ENCODE data around the gene SLC35F1. TPM values are rescaled to one million over a fixed set of nuclear protein-coding genes. Genes with fewer than 3 reads are reported as not detected.

Gene SLC35F1
- total and polyA plus RNA-seq, 10 of the 15 experiments (the other 5 are each of a cell fraction or from before 2014, with no cell fraction given): 0.01 TPM; not detected in 9

DNA sequence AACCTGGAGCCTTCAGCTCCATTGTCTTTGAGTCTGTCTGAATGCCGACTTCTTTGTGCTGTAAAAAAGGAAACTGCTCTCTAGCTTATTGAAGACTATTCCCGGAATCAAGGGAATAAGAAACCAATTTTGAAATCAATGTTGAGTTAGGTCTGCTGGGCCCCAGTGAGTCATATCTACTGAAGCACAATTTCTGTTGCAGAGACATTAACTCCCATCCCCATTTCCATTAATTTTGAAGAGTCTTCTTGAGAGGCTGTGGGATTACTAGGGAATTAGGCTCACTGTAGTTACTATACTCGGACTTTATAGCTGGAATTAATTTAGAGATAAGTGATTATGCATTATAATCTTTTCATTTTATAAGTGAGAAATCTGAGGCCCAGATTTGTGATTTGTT, 116.7 kb downstream of the SLC35F1 start:
- ChIA-PET RAD21 (ENCODE audit: unreplicated experiment) (no interaction called here), SMC1A (ENCODE audit: uncharacterized antibody, unreplicated experiment) (no interaction called here), POLR2A (no interaction called here), CTCF (interaction anchor here (1.2 kb wide), 1 partner anchor 63 kb away, joined by 3 read pairs; no protein-coding TSS in a partner anchor)
- Histone ChIP-seq H3K36me3 (ENCODE audit: control insufficient read depth in 2 of 2, insufficient read depth in 2 of 2, low read length in 1 of 2) (no peaks in the 10 kb centered on the region), H3K79me2 (ENCODE audit: control insufficient read depth, insufficient read depth, low read length) (no peaks in the 10 kb centered on the region), H3K9ac (ENCODE audit: control insufficient read depth, insufficient read depth, low read length) (no peak overlapping the region), H3K27ac (ENCODE audit: control insufficient read depth, insufficient read depth) (no peak overlapping the region), H3K27me3 (replicated peaks in 1 of 2; ENCODE audit: control insufficient read depth in 2 of 2, insufficient read depth in 2 of 2, low read length in 1 of 2) (no peaks in the 10 kb centered on the region), H3K4me2 (ENCODE audit: control insufficient read depth, insufficient read depth) (no peak overlapping the region), H3K4me3 (no peak overlapping the region), H4K20me1 (ENCODE audit: control insufficient read depth, insufficient read depth) (no peaks in the 10 kb centered on the region), H3K4me1 (ENCODE audit: control insufficient read depth, insufficient read depth, low read length) (no peaks in the 10 kb centered on the region), H2AFZ (ENCODE audit: control insufficient read depth, low read depth, low read length) (no peak overlapping the region), H3K9me3 (replicated peaks; ENCODE audit: control insufficient read depth, insufficient read depth, low read length) (no peaks in the 10 kb centered on the region)
- in situ Hi-C loops (cut with MboI) (no loop called here), intact Hi-C loops (cut with micrococcal nuclease; ENCODE audit: unreplicated experiment) (no loop called here)
- FAIRE-seq (no peak), ATAC-seq (no peak), DNase-seq (ENCODE audit: low read depth, low spot score) (no peak)
- 0% methylated on average over 3 of the region's 3 CpGs for WGBS (ENCODE audit: insufficient coverage, insufficient replicate concordance, low lambda C conversion rate, missing lambda C conversion rate)
- no TSS peak for BruUV-seq (replicated peaks)
- TF ChIP-seq TARDBP (IDR thresholded peaks at IDR 0.05; ENCODE audit: borderline replicate concordance) (no peak), MTA3 (IDR thresholded peaks at IDR 0.05; ENCODE audit: borderline replicate concordance, low read length) (no peak), RAD51 (IDR thresholded peaks at IDR 0.05) (no peak), NFIC (IDR thresholded peaks at IDR 0.05; ENCODE audit: low read depth, low read length) (no peak), HDGF (IDR thresholded peaks at IDR 0.05) (no peak)
- TF ChIP-seq, protein P1, sequence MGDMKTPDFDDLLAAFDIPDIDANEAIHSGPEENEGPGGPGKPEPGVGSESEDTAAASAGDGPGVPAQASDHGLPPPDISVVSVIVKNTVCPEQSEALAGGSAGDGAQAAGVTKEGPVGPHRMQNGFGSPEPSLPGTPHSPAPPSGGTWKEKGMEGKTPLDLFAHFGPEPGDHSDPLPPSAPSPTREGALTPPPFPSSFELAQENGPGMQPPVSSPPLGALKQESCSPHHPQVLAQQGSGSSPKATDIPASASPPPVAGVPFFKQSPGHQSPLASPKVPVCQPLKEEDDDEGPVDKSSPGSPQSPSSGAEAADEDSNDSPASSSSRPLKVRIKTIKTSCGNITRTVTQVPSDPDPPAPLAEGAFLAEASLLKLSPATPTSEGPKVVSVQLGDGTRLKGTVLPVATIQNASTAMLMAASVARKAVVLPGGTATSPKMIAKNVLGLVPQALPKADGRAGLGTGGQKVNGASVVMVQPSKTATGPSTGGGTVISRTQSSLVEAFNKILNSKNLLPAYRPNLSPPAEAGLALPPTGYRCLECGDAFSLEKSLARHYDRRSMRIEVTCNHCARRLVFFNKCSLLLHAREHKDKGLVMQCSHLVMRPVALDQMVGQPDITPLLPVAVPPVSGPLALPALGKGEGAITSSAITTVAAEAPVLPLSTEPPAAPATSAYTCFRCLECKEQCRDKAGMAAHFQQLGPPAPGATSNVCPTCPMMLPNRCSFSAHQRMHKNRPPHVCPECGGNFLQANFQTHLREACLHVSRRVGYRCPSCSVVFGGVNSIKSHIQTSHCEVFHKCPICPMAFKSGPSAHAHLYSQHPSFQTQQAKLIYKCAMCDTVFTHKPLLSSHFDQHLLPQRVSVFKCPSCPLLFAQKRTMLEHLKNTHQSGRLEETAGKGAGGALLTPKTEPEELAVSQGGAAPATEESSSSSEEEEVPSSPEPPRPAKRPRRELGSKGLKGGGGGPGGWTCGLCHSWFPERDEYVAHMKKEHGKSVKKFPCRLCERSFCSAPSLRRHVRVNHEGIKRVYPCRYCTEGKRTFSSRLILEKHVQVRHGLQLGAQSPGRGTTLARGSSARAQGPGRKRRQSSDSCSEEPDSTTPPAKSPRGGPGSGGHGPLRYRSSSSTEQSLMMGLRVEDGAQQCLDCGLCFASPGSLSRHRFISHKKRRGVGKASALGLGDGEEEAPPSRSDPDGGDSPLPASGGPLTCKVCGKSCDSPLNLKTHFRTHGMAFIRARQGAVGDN (IDR thresholded peaks at IDR 0.05): no peak
- TF ChIP-seq, protein P2, sequence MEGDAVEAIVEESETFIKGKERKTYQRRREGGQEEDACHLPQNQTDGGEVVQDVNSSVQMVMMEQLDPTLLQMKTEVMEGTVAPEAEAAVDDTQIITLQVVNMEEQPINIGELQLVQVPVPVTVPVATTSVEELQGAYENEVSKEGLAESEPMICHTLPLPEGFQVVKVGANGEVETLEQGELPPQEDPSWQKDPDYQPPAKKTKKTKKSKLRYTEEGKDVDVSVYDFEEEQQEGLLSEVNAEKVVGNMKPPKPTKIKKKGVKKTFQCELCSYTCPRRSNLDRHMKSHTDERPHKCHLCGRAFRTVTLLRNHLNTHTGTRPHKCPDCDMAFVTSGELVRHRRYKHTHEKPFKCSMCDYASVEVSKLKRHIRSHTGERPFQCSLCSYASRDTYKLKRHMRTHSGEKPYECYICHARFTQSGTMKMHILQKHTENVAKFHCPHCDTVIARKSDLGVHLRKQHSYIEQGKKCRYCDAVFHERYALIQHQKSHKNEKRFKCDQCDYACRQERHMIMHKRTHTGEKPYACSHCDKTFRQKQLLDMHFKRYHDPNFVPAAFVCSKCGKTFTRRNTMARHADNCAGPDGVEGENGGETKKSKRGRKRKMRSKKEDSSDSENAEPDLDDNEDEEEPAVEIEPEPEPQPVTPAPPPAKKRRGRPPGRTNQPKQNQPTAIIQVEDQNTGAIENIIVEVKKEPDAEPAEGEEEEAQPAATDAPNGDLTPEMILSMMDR (IDR thresholded peaks at IDR 0.05 in 2 of 3, conservative IDR thresholded peaks at IDR 0.05 in 1 of 3; ENCODE audit: control insufficient read depth in 2 of 3, extremely low read depth in 1 of 3, insufficient read depth in 1 of 3, low read depth in 3 of 3, low read length in 3 of 3): no peak
- TF ChIP-seq, protein P3, sequence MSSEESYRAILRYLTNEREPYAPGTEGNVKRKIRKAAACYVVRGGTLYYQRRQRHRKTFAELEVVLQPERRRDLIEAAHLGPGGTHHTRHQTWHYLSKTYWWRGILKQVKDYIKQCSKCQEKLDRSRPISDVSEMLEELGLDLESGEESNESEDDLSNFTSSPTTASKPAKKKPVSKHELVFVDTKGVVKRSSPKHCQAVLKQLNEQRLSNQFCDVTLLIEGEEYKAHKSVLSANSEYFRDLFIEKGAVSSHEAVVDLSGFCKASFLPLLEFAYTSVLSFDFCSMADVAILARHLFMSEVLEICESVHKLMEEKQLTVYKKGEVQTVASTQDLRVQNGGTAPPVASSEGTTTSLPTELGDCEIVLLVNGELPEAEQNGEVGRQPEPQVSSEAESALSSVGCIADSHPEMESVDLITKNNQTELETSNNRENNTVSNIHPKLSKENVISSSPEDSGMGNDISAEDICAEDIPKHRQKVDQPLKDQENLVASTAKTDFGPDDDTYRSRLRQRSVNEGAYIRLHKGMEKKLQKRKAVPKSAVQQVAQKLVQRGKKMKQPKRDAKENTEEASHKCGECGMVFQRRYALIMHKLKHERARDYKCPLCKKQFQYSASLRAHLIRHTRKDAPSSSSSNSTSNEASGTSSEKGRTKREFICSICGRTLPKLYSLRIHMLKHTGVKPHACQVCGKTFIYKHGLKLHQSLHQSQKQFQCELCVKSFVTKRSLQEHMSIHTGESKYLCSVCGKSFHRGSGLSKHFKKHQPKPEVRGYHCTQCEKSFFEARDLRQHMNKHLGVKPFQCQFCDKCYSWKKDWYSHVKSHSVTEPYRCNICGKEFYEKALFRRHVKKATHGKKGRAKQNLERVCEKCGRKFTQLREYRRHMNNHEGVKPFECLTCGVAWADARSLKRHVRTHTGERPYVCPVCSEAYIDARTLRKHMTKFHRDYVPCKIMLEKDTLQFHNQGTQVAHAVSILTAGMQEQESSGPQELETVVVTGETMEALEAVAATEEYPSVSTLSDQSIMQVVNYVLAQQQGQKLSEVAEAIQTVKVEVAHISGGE (CRISPR knock-in tag; IDR thresholded peaks at IDR 0.05): no peak
